HG03565 (cell line): ENCODE data around the gene DNER.
A peak's percentile ranks its signal among the peaks of the same experiment; 100 is the strongest.
"Not testable (repeated sequence)": the region's sequence is repeated elsewhere in the genome, so short reads cannot be mapped to it uniquely, and the experiment has no call there.

Source experiments
- ATAC-seq: cut with Tn5 transposase; IDR thresholded peaks from one replicate; pipeline ENCODE4 v1.9.1; 2021; ENCODE audit warnings: mild to moderate bottlenecking, moderate library complexity; ENCODE audit not compliant: unreplicated experiment

Gene DNER

DNA sequence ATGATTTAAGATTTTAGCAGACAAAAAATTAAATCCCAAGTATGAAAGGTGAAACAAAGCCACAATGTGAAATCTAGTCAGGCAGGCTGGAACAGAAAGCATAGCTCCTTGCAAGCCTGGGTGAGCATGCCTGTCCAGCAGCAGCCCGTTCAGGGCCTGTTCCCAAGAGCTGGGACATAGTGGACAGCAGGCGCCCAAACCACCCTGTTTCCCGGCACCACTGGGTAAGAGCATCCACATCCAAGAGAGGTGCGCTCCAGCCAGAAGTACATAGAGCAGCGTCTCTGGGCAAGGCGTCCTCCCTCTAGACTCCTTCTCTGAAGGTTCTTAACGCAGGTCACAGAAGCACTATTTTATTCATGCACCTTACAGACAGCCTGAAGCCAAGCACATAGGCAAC is 80.8 kb downstream of the DNER start:
- ATAC-seq, result no peak

DNA sequence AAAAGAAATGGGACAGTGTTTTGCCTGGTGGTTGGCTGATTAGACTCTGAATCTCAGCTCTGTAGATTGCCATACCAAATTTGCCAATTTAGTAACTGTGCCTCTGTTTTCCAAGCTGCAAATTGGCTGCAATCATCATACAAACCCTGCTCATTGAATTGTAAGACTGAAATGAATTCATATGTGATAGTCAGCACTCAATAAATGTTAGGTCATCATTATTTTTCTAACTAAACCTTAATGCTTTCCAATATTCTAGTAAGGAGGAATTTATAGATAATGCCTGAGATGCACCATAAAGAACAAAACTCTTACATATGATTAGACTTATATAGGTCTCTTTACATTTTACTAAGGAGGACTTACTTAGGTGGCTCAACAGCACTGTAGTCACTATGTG is 85.3 kb downstream of the DNER start:
- ATAC-seq, result no peak

- no peak for ATAC-seq
These were observed 86.6 kb downstream of the DNER start for GRCh38 chr2:229627728-229628127.

GRCh38 chr2:229622495-229623355 is 91.6 kb downstream of the DNER start:
- no peak for ATAC-seq

DNA sequence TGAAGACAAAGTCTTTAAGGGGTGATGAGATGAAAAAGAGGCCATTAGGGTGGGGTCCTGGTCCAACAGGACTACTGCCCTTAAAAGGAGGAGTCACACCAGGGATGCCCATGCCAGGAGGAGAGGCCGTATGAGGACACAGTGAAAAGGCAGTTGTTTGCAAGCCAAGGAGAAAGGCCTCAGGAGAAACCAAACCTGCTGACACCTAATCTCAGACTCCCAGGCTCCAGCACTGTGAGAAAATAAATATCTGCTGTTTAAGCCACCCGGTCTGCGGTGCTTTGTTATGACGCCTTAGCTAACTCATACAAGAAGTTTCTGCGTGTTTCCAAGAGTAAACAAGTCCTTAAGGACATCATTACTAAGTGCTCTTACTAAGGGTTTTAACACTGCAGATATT is 93.6 kb downstream of the DNER start:
- no peak for ATAC-seq

DNA sequence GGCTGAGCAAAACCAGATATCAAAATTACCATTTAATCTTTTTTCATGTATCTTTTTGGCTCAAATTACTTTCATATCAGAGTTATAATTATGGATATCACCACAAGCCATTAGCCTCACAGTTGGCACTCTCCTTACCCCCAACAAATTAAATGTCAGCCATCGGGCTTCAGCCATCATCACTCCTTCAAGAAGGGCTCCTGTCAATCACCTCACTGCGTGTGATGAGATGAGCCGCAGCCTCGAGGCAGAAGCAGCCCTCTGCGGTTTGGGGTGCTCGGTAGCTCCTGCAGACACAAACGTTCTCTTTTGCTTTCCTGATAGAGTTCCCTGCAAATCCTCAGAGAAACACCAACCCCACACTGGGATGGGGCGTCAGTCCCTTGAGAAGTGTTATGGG is 94.1 kb downstream of the DNER start:
- no peak for ATAC-seq

GRCh38 chr2:229616433-229616832 is 97.9 kb downstream of the DNER start:
- no peak for ATAC-seq

GRCh38 chr2:229614021-229614420 is 100.3 kb downstream of the DNER start:
- not testable (repeated sequence) for ATAC-seq

GRCh38 chr2:229612384-229612971 is 101.9 kb downstream of the DNER start:
- no peak for ATAC-seq

GRCh38 chr2:229611360-229611759 is 103.0 kb downstream of the DNER start:
- ATAC-seq, result no peak

GRCh38 chr2:229610872-229611271 is 103.5 kb downstream of the DNER start:
- no peak for ATAC-seq

DNA sequence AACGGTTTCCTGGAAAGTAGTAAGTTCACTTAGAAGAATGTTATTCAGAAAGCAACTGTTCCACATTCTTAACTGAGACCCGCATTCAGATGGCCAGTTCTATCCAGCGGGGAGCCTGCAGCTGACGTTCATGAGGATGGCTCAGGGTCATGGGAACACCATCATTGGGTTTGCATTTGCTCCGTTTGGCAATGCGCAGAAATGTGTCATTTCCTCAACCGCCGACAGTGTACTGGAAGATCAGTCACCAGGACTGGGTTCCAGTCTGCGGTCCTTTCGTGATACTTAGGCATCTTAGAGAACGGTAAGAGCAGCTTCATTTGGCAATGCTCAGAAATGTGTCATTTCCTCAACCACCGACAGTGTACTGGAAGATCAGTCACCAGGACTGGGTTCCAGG is 104.0 kb downstream of the DNER start:
- no peak for ATAC-seq

- no peak for ATAC-seq
These were observed 112.4 kb downstream of the DNER start for GRCh38 chr2:229601936-229602335.

DNA sequence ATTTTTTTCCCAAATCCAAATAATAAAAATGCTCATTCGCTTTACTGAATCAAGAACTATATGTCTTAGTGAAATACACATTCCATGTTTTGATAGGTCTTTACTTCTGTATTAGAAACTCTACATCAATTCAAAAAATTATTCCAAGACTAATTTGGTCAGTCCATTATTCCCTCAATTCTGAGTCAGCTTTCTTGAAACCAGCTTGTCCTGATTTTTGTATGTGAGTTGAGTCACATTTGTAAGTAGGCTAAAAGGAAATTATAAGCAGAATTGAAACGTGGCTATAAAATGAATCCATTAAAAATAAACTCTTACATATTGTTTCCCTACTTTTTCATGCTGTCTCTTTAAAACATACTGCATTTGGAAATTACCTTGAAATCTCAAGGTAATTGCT is 113.0 kb downstream of the DNER start:
- no peak for ATAC-seq

DNA sequence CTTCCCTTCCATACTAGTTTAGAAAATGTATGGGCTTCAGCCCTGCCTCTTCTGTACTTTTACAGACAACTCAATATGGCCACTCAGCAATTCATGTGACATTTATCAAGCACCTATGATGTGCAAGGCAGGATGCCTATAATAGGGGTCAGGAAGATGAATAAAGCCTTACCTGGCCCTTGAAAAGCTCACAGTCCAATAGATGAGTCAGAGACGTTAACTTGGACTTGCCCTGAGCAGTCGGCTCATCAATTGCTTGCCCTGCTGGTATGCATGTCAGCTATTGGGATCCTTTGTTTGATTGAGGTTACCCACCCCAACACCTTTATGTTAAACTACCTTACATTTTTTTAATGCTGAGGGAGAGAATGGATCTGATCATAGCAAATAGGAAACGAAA is 116.1 kb downstream of the DNER start:
- no peak for ATAC-seq

DNA sequence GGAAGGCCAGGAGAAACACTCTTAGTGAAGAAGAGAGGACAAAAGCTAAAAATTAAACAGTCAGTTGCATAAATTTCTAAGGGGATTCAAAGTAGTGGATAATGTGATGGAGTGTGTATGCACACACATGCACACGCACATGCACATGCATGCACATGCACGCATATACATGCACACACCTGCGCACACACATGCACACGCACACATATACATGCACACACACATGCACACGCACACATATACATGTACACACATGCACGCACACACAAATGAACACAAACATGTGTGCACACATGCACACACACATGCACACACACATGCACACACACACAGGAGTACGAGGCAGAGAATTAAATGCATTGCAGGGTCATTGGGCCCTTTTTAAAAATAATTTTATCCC is 117.6 kb downstream of the DNER start:
- no peak for ATAC-seq

DNA sequence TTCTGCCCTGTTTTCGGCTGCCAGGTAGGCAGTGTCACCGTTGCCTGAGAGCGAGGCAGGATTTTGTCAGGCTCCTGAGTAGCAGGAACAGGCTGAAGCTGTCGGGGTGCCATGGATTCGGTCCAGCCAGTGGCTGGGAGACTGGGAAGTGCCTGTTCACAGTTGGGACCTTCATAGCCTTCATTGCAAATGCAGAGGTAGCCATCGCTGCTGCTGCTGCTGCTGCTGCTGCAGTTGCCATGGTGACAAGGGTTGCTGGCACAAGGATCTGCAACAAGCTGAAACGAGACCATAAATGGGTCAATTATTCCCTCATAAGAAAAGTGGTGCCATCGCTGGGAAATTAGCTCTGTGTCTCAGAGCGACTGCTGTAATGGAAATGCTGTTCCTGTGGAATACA is 122.7 kb downstream of the DNER start:
- ATAC-seq, result no peak

GRCh38 chr2:229586746-229587705 is 127.3 kb downstream of the DNER start:
- ATAC-seq, result peak; percentile 83

GRCh38 chr2:229586012-229586411 is 128.3 kb downstream of the DNER start:
- ATAC-seq, result no peak

DNA sequence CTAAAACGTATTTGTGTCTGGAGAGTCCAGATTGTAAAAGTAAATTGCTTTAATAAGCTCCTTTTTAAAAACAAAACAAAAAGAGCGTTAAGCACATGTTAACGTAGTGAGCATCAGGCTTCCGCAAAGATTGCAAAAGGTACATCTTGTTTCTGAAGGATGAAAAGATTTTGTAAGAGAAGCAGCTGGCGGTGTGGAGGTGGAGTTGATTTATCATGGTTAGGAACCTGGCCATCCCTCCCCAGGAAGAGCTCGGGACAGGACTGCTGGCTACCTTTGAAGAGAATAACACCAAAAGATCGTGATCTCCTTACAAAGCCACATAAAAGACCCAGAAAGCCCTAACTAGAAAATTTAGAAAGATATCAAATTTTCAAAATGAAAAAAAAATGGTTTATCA is 132.2 kb downstream of the DNER start:
- ATAC-seq, result no peak

- ATAC-seq, result no peak
These were observed 136.1 kb downstream of the DNER start for GRCh38 chr2:229578052-229578846.
